Suprapubic skin (tissue), 4 donors: ENCODE measurements around the gene FHL2. TPM values are rescaled to one million over a fixed set of nuclear protein-coding genes. Genes with fewer than 3 reads are reported as not detected.

ENCODE experiments used
- DNase-seq, 2 donors: peaks; one replicate each; pipeline ENCODE4 v3.0.0-alpha.2; 2019; ENCODE audit warnings: low spot score in 2 of 2
- H3K27ac ChIP-seq: fragments of 200-600 bp; sonication (generic); one replicate; pipeline ENCODE4 v1.5.1; 2019
- H3K27me3 ChIP-seq: fragments of 200-600 bp; sonication (generic); one replicate; pipeline ENCODE4 v1.5.1; 2019
- H3K36me3 ChIP-seq: fragments of 200-600 bp; sonication (generic); one replicate; pipeline ENCODE4 v1.5.1; 2019
- H3K4me1 ChIP-seq: fragments of 200-600 bp; sonication (generic); one replicate; pipeline ENCODE4 v1.5.1; 2019
- H3K4me3 ChIP-seq: fragments of 200-600 bp; sonication (generic); one replicate; pipeline ENCODE4 v1.5.1; 2019; ENCODE audit warnings: mild to moderate bottlenecking
- H3K9me3 ChIP-seq: fragments of 200-600 bp; sonication (generic); one replicate; pipeline ENCODE4 v1.5.1; 2019
- CTCF ChIP-seq, 2 donors: fragments of 200-600 bp in 1 of 2; fragments of 450-650 bp in 1 of 2; sonication (generic) in 1 of 2; IDR thresholded peaks; one replicate each; pipeline ENCODE4 v1.5.1; 2016 to 2019; ENCODE audit warnings: antibody characterized with exemption in 2 of 2, mild to moderate bottlenecking in 1 of 2, moderate library complexity in 1 of 2
- EP300 ChIP-seq: sonication (generic); formaldehyde crosslinking; IDR thresholded peaks from one replicate; pipeline ENCODE4 v1.6.1; 2017; ENCODE audit warnings: antibody characterized with exemption
- POLR2A ChIP-seq, 2 donors: fragments of 450-650 bp; IDR thresholded peaks; one replicate each; pipeline ENCODE4 v1.6.1; 2017; ENCODE audit warnings: antibody characterized with exemption in 2 of 2, mild to moderate bottlenecking in 2 of 2, moderate library complexity in 2 of 2
- POLR2AphosphoS5 ChIP-seq, 3 donors: sonication (generic); formaldehyde crosslinking; IDR thresholded peaks; one replicate each; pipeline ENCODE4 v1.6.1; 2017; ENCODE audit warnings: antibody characterized with exemption in 3 of 3
- WGBS: methylation state at CpG from one replicate; pipeline ENCODE4 v1.1.5; 2018; 5-methylcytosine and 5-hydroxymethylcytosine counted together
- total RNA-seq, 4 donors: library from RNA; depleted of rRNA; stranded (reverse); fragments of >200 nt; gene quantifications; one replicate each; pipeline ENCODE4 v1.1.0, GENCODE V29; 2016

Gene FHL2
- total RNA-seq, 4 donors from 2014 or later = 43.0 to 69.2 (median 47.9) TPM

GRCh38 chr2:105361102-105361889 lies 37.6 kb downstream of the FHL2 start:
- no peaks in the 10 kb centered on the region for H3K4me1 ChIP-seq
- H3K36me3 ChIP-seq = peaks cover 73% of the 10 kb centered on the region
- WGBS = 60% methylated on average over 11 of the region's 11 CpGs
- no peak for DNase-seq
- no peak for TF ChIP-seq CTCF (IDR thresholded peaks at IDR 0.05)
- TF ChIP-seq POLR2A (IDR thresholded peaks at IDR 0.05) = no peak
- TF ChIP-seq POLR2AphosphoS5 (IDR thresholded peaks at IDR 0.05) = no peak
- no peak for TF ChIP-seq EP300
- no peak overlapping the region for H3K4me3 ChIP-seq
- no peaks in the 10 kb centered on the region for H3K27me3 ChIP-seq
- no peak overlapping the region for H3K27ac ChIP-seq
- H3K9me3 ChIP-seq = peaks cover 3% of the 10 kb centered on the region

- TF ChIP-seq EP300 (no peak), POLR2AphosphoS5 (IDR thresholded peaks at IDR 0.05) (no peak), POLR2A (IDR thresholded peaks at IDR 0.05) (no peak), CTCF (IDR thresholded peaks at IDR 0.05) (no peak)
- H3K36me3 ChIP-seq = peaks cover 81% of the 10 kb centered on the region
- H3K4me3 ChIP-seq = no peak overlapping the region
- no peak for DNase-seq
- H3K9me3 ChIP-seq = peaks cover 8% of the 10 kb centered on the region
- no peaks in the 10 kb centered on the region for H3K27me3 ChIP-seq
- no peaks in the 10 kb centered on the region for H3K4me1 ChIP-seq
- no peak overlapping the region for H3K27ac ChIP-seq
- 91% methylated on average over 6 of the region's 6 CpGs for WGBS
Observed at GRCh38 chr2:105358593-105358992, 40.3 kb downstream of the FHL2 start.

GRCh38 chr2:105357122-105357521 lies 41.7 kb downstream of the FHL2 start:
- H3K4me1 ChIP-seq = no peaks in the 10 kb centered on the region
- peaks cover 80% of the 10 kb centered on the region for H3K36me3 ChIP-seq
- no peaks in the 10 kb centered on the region for H3K27me3 ChIP-seq
- H3K4me3 ChIP-seq = no peak overlapping the region
- no peak overlapping the region for H3K27ac ChIP-seq
- WGBS = 100% methylated on average over 1 of the region's 1 CpG
- no peak for TF ChIP-seq EP300
- TF ChIP-seq CTCF (IDR thresholded peaks at IDR 0.05) = no peak
- TF ChIP-seq POLR2A (IDR thresholded peaks at IDR 0.05) = no peak
- no peak for TF ChIP-seq POLR2AphosphoS5 (IDR thresholded peaks at IDR 0.05)
- no peak for DNase-seq
- H3K9me3 ChIP-seq = peaks cover 8% of the 10 kb centered on the region

GRCh38 chr2:105344704-105345345 lies 54.0 kb downstream of the FHL2 start:
- no peaks in the 10 kb centered on the region for H3K9me3 ChIP-seq
- TF ChIP-seq EP300 (no peak), CTCF (IDR thresholded peaks at IDR 0.05) (peak in 1 of 2 donors; percentile 11)
- H3K36me3 ChIP-seq = peaks cover 96% of the 10 kb centered on the region
- H3K27me3 ChIP-seq = no peaks in the 10 kb centered on the region
- H3K4me3 ChIP-seq = no peak overlapping the region
- no peaks in the 10 kb centered on the region for H3K4me1 ChIP-seq
- no peak overlapping the region for H3K27ac ChIP-seq
- WGBS = 69% methylated on average over 4 of the region's 4 CpGs
- DNase-seq = no peak

- 89% methylated on average over 4 of the region's 4 CpGs for WGBS
- no peaks in the 10 kb centered on the region for H3K9me3 ChIP-seq
- no peaks in the 10 kb centered on the region for H3K27me3 ChIP-seq
- DNase-seq = no peak
- peaks cover 25% of the 10 kb centered on the region for H3K4me1 ChIP-seq
- peaks cover 43% of the 10 kb centered on the region for H3K36me3 ChIP-seq
- H3K27ac ChIP-seq = no peak overlapping the region
- no peak for TF ChIP-seq CTCF (IDR thresholded peaks at IDR 0.05)
- no peak for TF ChIP-seq POLR2A (IDR thresholded peaks at IDR 0.05)
- TF ChIP-seq EP300 = no peak
- TF ChIP-seq POLR2AphosphoS5 (IDR thresholded peaks at IDR 0.05) = no peak
- no peak overlapping the region for H3K4me3 ChIP-seq
Observed at GRCh38 chr2:105339414-105339813, 59.4 kb downstream of the FHL2 start.
